Progenitor cell of endocrine pancreas (in vitro differentiated cells): ENCODE data around the gene BLOC1S3. TPM values are rescaled to one million over a fixed set of nuclear protein-coding genes. Genes with fewer than 3 reads are reported as not detected.

Source experiments
- DNase-seq: peaks from one replicate; pipeline ENCODE4 v3.0.0; 2021; ENCODE audit warnings: low spot score; ENCODE audit not compliant: unreplicated experiment
- H3K27ac Mint-ChIP-seq: 2 replicates; pipeline ENCODE4 v1.8.0; 2021; ENCODE audit warnings: mild to moderate bottlenecking, moderate library complexity, mixed read lengths
- H3K27me3 Mint-ChIP-seq: 2 replicates; pipeline ENCODE4 v1.8.0; 2021; ENCODE audit warnings: mixed read lengths
- H3K36me3 Mint-ChIP-seq: 2 replicates; pipeline ENCODE4 v1.8.0; 2022; ENCODE audit warnings: mixed read lengths; ENCODE audit not compliant: insufficient read depth
- H3K4me1 Mint-ChIP-seq: 2 replicates; pipeline ENCODE4 v1.8.0; 2021; ENCODE audit warnings: low read depth, mixed read lengths
- H3K4me3 Mint-ChIP-seq: 2 replicates; pipeline ENCODE4 v1.8.0; 2021; ENCODE audit warnings: low read depth, mild to moderate bottlenecking, moderate library complexity, mixed read lengths
- H3K9me3 Mint-ChIP-seq: 2 replicates; pipeline ENCODE4 v1.8.0; 2021; ENCODE audit warnings: low read depth, mixed read lengths
- CTCF ChIP-seq: fragments of 200-600 bp; sonication (generic); IDR thresholded peaks from one replicate; pipeline ENCODE4 v1.5.0; 2021; ENCODE audit warnings: antibody characterized with exemption, mild to moderate bottlenecking; ENCODE audit not compliant: unreplicated experiment
- long read RNA-seq: library from polyadenylated mRNA; unstranded; transcript quantifications from one replicate; pipeline ENCODE4 v2.0.0, GENCODE V29; 2020
- total RNA-seq: library from RNA; stranded (reverse); gene quantifications from 2 replicates; pipeline ENCODE4 v1.2.1, GENCODE V29; 2021

The BLOC1S3 gene
- 8.7 and 9.1 TPM in 2 replicates for total RNA-seq
- long read RNA-seq: 0 reads

- peak within 1 kb of the TSS; percentile 90 for H3K4me3 Mint-ChIP-seq
- H3K36me3 Mint-ChIP-seq: peaks cover 1% of the 10 kb centered on the region
- peak; percentile 99 for DNase-seq
- peaks cover 14% of the 10 kb centered on the region for H3K4me1 Mint-ChIP-seq
- H3K27me3 Mint-ChIP-seq: no peaks in the 10 kb centered on the region
- peak within 1 kb of the TSS; percentile 95 for H3K27ac Mint-ChIP-seq
- no peaks in the 10 kb centered on the region for H3K9me3 Mint-ChIP-seq
- TF ChIP-seq CTCF: peak; percentile 60
These were observed at the start of gene BLOC1S3 for GRCh38 chr19:45178262-45179071. TSS of gene BLOC1S3 (plus strand) at chr19:45178784. CDS start at chr19:45179297, 513 bp downstream.

GRCh38 chr19:45128806-45129205 lies 49.8 kb upstream of the BLOC1S3 start:
- no peak overlapping the region for H3K4me3 Mint-ChIP-seq
- no peaks in the 10 kb centered on the region for H3K27me3 Mint-ChIP-seq
- no peaks in the 10 kb centered on the region for H3K36me3 Mint-ChIP-seq
- no peak for DNase-seq
- H3K9me3 Mint-ChIP-seq: no peaks in the 10 kb centered on the region
- TF ChIP-seq CTCF: no peak
- peaks cover 7% of the 10 kb centered on the region for H3K4me1 Mint-ChIP-seq
- H3K27ac Mint-ChIP-seq: no peak overlapping the region

GRCh38 chr19:45130236-45130635 lies 48.3 kb upstream of the BLOC1S3 start:
- Mint-ChIP-seq H3K9me3 (no peaks in the 10 kb centered on the region), H3K4me1 (peaks cover 7% of the 10 kb centered on the region), H3K4me3 (no peak overlapping the region), H3K36me3 (no peaks in the 10 kb centered on the region), H3K27ac (no peak overlapping the region), H3K27me3 (no peaks in the 10 kb centered on the region)
- no peak for TF ChIP-seq CTCF
- DNase-seq: no peak

GRCh38 chr19:45130888-45131615 lies 47.5 kb upstream of the BLOC1S3 start:
- Mint-ChIP-seq H3K27me3 (no peaks in the 10 kb centered on the region), H3K4me1 (peaks cover 4% of the 10 kb centered on the region), H3K36me3 (no peaks in the 10 kb centered on the region), H3K9me3 (no peaks in the 10 kb centered on the region), H3K27ac (peak overlapping the region; percentile 91), H3K4me3 (no peak overlapping the region)
- TF ChIP-seq CTCF: peak; percentile 45
- no peak for DNase-seq

GRCh38 chr19:45133661-45134060 lies 44.9 kb upstream of the BLOC1S3 start:
- no peak overlapping the region for H3K4me3 Mint-ChIP-seq
- no peak for DNase-seq
- H3K36me3 Mint-ChIP-seq: no peaks in the 10 kb centered on the region
- H3K27ac Mint-ChIP-seq: no peak overlapping the region
- H3K9me3 Mint-ChIP-seq: no peaks in the 10 kb centered on the region
- H3K4me1 Mint-ChIP-seq: peaks cover 7% of the 10 kb centered on the region
- no peaks in the 10 kb centered on the region for H3K27me3 Mint-ChIP-seq
- no peak for TF ChIP-seq CTCF
